ENCODE data around the gene DYSF.

DNA sequence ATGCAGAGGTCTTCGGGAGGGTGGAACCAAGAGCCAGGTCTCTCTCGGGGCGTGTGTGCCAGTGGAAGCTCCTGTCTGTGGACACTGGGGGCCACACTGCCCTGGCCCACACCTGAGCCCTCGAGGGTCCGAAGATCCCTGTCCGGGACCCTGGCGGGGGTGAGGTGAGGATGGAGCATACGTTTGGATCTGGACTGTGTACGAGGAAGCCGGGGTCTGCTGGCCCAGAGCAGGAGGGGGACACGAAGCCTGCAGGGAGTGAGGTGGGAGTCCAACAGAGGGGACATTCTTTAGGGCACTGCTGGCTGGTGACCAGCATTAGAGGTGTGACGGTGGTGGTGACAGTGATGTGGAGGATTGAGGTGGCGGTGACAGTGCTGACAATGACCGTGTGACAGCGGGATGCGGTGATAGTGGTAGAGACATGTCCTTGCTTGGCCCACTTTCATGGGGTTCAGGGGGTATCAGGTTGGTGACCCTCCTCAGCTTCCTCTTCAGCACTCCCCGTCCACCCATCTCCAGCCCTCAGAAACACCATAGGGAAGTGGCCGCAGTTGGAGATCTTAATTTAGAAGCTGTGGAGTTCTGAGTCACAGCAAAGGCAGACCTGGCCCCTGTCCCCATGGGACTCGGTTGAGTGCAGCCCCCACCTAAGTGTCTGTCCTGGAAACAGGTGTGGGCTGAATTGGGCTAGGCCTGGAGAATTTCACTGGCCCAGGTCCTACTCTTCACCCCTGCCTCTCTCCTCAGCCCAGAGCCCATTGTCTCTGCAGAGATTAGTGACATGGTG is 252.0 kb downstream of the DYSF start:
- TF ChIP-seq, protein P1, sequence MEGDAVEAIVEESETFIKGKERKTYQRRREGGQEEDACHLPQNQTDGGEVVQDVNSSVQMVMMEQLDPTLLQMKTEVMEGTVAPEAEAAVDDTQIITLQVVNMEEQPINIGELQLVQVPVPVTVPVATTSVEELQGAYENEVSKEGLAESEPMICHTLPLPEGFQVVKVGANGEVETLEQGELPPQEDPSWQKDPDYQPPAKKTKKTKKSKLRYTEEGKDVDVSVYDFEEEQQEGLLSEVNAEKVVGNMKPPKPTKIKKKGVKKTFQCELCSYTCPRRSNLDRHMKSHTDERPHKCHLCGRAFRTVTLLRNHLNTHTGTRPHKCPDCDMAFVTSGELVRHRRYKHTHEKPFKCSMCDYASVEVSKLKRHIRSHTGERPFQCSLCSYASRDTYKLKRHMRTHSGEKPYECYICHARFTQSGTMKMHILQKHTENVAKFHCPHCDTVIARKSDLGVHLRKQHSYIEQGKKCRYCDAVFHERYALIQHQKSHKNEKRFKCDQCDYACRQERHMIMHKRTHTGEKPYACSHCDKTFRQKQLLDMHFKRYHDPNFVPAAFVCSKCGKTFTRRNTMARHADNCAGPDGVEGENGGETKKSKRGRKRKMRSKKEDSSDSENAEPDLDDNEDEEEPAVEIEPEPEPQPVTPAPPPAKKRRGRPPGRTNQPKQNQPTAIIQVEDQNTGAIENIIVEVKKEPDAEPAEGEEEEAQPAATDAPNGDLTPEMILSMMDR (IDR thresholded peaks at IDR 0.05): no peak
- TF ChIP-seq EZH2 (IDR thresholded peaks at IDR 0.05; ENCODE audit: borderline replicate concordance, insufficient read depth, low read depth, low read length, poor library complexity, severe bottlenecking): no peak

Data from B cell (primary cell).